Measurements from ENCODE around the gene MLYCD. TPM values are rescaled to one million over a fixed set of nuclear protein-coding genes. Genes with fewer than 3 reads are reported as not detected.

The MLYCD gene
- total and polyA plus RNA-seq, 9 donors: 4.4 to 11.8 (median 7.6) TPM

DNA sequence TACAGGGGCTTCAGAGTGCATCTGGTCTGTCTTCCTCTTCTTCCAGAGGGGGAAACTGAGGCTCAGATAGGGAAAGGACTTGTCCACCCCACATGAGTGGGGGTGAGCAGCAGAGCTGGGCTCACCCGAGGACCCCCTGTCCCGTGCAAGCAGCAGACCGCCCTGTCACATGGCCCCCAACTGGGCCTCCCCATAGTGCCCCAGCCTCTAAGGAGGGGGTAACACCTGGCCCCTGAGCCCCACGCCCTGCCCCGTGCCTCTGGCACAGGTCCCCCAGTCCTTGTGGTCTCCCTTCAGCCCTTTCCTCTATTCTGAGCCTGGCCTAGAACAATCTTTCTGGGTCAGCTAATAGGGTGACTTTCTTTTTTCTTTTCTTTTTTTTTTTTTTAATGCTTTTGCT is 62.7 kb downstream of the MLYCD start:
- no peak overlapping the region for H3K27ac ChIP-seq
- no peak overlapping the region for H3K4me3 ChIP-seq
- 81 to 91% (median 86%) methylated on average over 5 of the region's 5 CpGs for WGBS, 3 donors
- H3K27me3 ChIP-seq: no peaks in the 10 kb centered on the region
- DNase-seq: no peak
- no peaks in the 10 kb centered on the region for H3K36me3 ChIP-seq
- no peak for TF ChIP-seq POLR2A (IDR thresholded peaks at IDR 0.05)
- TF ChIP-seq EP300 (IDR thresholded peaks at IDR 0.05): no peak
- TF ChIP-seq, protein P1, sequence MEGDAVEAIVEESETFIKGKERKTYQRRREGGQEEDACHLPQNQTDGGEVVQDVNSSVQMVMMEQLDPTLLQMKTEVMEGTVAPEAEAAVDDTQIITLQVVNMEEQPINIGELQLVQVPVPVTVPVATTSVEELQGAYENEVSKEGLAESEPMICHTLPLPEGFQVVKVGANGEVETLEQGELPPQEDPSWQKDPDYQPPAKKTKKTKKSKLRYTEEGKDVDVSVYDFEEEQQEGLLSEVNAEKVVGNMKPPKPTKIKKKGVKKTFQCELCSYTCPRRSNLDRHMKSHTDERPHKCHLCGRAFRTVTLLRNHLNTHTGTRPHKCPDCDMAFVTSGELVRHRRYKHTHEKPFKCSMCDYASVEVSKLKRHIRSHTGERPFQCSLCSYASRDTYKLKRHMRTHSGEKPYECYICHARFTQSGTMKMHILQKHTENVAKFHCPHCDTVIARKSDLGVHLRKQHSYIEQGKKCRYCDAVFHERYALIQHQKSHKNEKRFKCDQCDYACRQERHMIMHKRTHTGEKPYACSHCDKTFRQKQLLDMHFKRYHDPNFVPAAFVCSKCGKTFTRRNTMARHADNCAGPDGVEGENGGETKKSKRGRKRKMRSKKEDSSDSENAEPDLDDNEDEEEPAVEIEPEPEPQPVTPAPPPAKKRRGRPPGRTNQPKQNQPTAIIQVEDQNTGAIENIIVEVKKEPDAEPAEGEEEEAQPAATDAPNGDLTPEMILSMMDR (IDR thresholded peaks at IDR 0.05): no peak
- intact Hi-C loops (cut with DNase I): loop anchor here in 2 of 4 donors (10.0 kb wide), 4 partner anchors 103 to 523 kb away; partner anchors contain the start of gene TAF1C (in 1 of the 2)
- H3K9me3 ChIP-seq: no peaks in the 10 kb centered on the region
- no peaks in the 10 kb centered on the region for H3K4me1 ChIP-seq (ENCODE audit: insufficient read depth)

GRCh38 chr16:83963277-83964119 is 64.6 kb downstream of the MLYCD start:
- TF ChIP-seq POLR2A (IDR thresholded peaks at IDR 0.05) (no peak), EP300 (IDR thresholded peaks at IDR 0.05) (no peak)
- TF ChIP-seq, protein P1 (IDR thresholded peaks at IDR 0.05): no peak
- WGBS, 3 donors: 85 to 86% (median 86%) methylated on average over 22 of the region's 22 CpGs
- Histone ChIP-seq H3K27ac (no peak overlapping the region), H3K9me3 (no peaks in the 10 kb centered on the region), H3K4me3 (no peak overlapping the region), H3K27me3 (no peaks in the 10 kb centered on the region), H3K4me1 (ENCODE audit: insufficient read depth) (no peaks in the 10 kb centered on the region), H3K36me3 (no peaks in the 10 kb centered on the region)
- intact Hi-C loops (cut with DNase I): loop anchor here in 2 of 4 donors (10.0 kb wide), 4 partner anchors 101 to 521 kb away; partner anchors contain the start of gene TAF1C (in 1 of the 2)
- DNase-seq: peak in 1 of 5 donors; percentile 3

GRCh38 chr16:83964684-83965443 is 65.9 kb downstream of the MLYCD start:
- H3K27ac ChIP-seq: no peak overlapping the region
- no peaks in the 10 kb centered on the region for H3K27me3 ChIP-seq
- no peaks in the 10 kb centered on the region for H3K4me1 ChIP-seq (ENCODE audit: insufficient read depth)
- WGBS, 3 donors: 90 to 94% (median 92%) methylated on average over 22 to 26 of the region's 26 CpGs
- TF ChIP-seq EP300 (IDR thresholded peaks at IDR 0.05) (no peak), POLR2A (IDR thresholded peaks at IDR 0.05) (no peak)
- TF ChIP-seq, protein P1 (IDR thresholded peaks at IDR 0.05): no peak
- no peaks in the 10 kb centered on the region for H3K36me3 ChIP-seq
- H3K4me3 ChIP-seq: no peak overlapping the region
- H3K9me3 ChIP-seq: no peaks in the 10 kb centered on the region
- intact Hi-C loops (cut with DNase I): loop anchor here in 3 of 4 donors (5.0 to 10.0 kb wide), 5 partner anchors 100 to 520 kb away; partner anchors contain the start of gene TAF1C (in 1 of the 3)
- peak in 1 of 5 donors; percentile 2 for DNase-seq

- DNase-seq: no peak
- TF ChIP-seq, protein P1 (IDR thresholded peaks at IDR 0.05): no peak
- TF ChIP-seq EP300 (IDR thresholded peaks at IDR 0.05) (no peak), POLR2A (IDR thresholded peaks at IDR 0.05) (no peak)
- H3K27me3 ChIP-seq: no peaks in the 10 kb centered on the region
- 88 to 92% (median 91%) methylated on average over 25 to 36 of the region's 36 CpGs for WGBS, 3 donors
- no peaks in the 10 kb centered on the region for H3K4me1 ChIP-seq (ENCODE audit: insufficient read depth)
- no peak overlapping the region for H3K4me3 ChIP-seq
- H3K36me3 ChIP-seq: no peaks in the 10 kb centered on the region
- no peak overlapping the region for H3K27ac ChIP-seq
- intact Hi-C loops (cut with DNase I): loop anchor here in 3 of 4 donors (5.0 to 10.0 kb wide), 5 partner anchors 99 to 519 kb away; partner anchors contain the start of gene TAF1C (in 1 of the 3)
- no peaks in the 10 kb centered on the region for H3K9me3 ChIP-seq
Observed at GRCh38 chr16:83965444-83966152, 66.7 kb downstream of the MLYCD start.

Data from ovary (tissue), 9 donors.